Measurements from ENCODE around the gene TFCP2L1.

The TFCP2L1 gene

GRCh38 chr2:121178730-121179129 is 106.3 kb downstream of the TFCP2L1 start:
- DNase-seq (ENCODE audit: low read depth in 2 of 2, low spot score in 1 of 2): no peak

DNA sequence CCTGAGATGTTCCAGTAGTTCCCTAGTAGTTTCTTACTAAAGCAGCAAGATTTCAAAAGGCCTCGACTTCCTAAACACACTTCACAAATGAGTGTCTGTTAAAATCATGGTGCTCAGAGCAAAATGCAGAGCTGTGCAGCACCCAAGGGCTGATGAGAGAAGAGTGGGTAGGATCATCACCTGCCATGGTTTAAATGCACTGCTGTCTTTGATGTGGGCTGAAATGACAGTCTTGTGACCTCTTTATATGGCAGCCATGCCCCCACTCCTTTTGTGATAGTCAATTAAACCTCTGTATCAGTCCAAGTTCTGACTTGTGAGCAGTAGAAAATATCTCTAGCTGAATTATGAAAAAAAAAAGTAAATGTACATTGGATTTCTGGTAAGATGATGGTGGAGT is 107.1 kb downstream of the TFCP2L1 start:
- no peak for DNase-seq (ENCODE audit: low read depth in 2 of 2, low spot score in 1 of 2)

- DNase-seq (ENCODE audit: low read depth in 2 of 2, low spot score in 1 of 2): no peak
Measured at GRCh38 chr2:121175326-121175725, 109.7 kb downstream of the TFCP2L1 start.

GRCh38 chr2:121173806-121174205 is 111.2 kb downstream of the TFCP2L1 start:
- no peak for DNase-seq (ENCODE audit: low read depth in 2 of 2, low spot score in 1 of 2)

GRCh38 chr2:121173112-121173511 is 111.9 kb downstream of the TFCP2L1 start:
- no peak for DNase-seq (ENCODE audit: low read depth in 2 of 2, low spot score in 1 of 2)

GRCh38 chr2:121172456-121172855 is 112.5 kb downstream of the TFCP2L1 start:
- DNase-seq (ENCODE audit: low read depth in 2 of 2, low spot score in 1 of 2): no peak

GRCh38 chr2:121171625-121172119 is 113.3 kb downstream of the TFCP2L1 start:
- DNase-seq (ENCODE audit: low read depth in 2 of 2, low spot score in 1 of 2): no peak

DNA sequence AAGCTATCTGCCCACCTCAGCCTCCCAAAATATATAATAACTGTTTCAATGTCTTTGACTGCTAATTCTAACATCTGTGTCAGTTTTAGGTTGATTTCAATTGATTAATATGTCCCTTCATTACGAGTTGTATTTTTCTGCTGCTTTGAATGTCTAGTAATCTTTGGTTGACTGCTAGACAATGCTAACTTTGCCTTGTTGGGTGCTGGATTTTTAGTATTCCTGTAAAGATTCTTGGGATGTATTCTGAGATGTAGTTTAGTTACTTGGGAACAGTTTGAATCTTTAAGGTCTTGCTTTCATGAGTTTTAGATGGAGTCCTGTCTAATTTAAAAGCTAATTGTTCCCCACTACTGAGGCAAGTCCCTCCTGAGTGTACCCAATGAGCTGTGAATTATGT is 114.4 kb downstream of the TFCP2L1 start:
- DNase-seq (ENCODE audit: low read depth in 2 of 2, low spot score in 1 of 2): no peak

DNA sequence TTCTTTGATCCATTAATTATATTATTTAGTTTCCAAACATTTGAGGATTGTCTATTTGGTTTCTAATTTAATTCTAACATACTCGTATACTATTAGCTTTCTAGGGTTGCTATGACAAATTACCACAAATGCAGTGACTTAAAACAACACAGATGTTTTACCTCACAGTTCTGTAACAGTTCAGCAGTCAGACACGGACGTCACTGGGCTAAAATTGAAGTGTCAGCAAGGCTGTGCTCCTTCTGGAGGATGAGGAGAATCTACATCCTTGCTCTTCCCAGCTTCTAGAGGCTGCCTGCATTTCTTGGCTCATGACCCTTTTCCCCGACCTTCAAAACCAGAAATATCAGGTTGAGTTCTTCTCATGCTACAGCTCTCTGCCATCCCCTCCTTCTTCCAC is 117.6 kb downstream of the TFCP2L1 start:
- DNase-seq (ENCODE audit: low read depth in 2 of 2, low spot score in 1 of 2): no peak
